Measurements from ENCODE around the gene HMGXB4. TPM values are rescaled to one million over a fixed set of nuclear protein-coding genes. Genes with fewer than 3 reads are reported as not detected.

HMGXB4 gene
- polyA plus RNA-seq, 2 of the 4 experiments (the other 2 are of a cell fraction), result 12.9 to 29.5 TPM

DNA sequence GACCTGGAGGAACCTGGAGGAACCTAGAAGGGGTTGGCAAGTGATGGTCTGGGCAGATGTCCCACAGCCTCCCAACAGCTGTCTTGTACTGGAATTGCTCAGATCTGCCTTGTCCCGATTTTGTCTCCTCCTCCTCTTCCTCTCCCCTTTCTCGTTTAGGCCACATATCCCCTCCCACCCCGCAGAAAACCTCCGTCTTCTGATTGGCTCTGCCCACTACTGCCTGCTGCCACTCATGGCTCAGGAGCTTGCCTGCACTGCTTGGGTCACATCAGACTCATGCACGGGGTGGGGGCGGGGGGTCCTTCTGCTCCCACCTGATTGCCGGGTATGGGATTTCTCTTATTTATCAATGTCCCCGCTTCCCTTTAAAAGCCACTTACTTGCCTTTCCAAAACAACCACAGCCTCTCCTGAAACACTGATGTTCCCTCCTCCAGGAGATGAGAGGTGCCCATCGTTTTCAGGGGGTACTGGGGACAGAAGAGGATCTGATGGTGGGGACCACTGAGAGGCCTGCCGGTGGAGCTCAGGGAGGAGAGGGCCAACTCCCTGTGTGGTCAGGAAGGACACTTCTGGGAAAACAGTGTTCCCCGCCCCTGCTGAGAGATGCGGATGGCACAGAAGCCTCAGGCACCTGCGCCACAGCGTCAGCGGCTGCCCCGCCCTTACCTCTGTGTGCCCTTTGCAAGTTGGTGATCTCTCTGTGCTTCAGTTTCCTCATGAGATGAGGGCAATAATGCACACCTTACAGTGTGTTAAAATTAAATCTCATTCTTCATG is 57.1 kb downstream of the HMGXB4 start:
- no peak for ATAC-seq
- no peak for FAIRE-seq
- H3K4me3 ChIP-seq, result no peak overlapping the region
- H3K4me1 ChIP-seq, result peaks cover 37% of the 10 kb centered on the region
- DNase-seq (ENCODE audit: low read depth in 1 of 2, low spot score in 1 of 2), result no peak
- no peak overlapping the region; the same call in 2 of the 3 replicates for H3K4me2 ChIP-seq
- 79% methylated on average over 15 of the region's 16 CpGs for WGBS (ENCODE audit: missing lambda C conversion rate)
- H3K27ac ChIP-seq, result peak overlapping the region in 1 of 2 experiments; percentile 78; a peak in 4 of 6 replicates
- TF ChIP-seq HOXA7 (CRISPR knock-in tag; IDR thresholded peaks at IDR 0.05), result no peak
- no peak for TF ChIP-seq MAZ (IDR thresholded peaks at IDR 0.05; ENCODE audit: borderline replicate concordance, low read depth, low read length)
- TF ChIP-seq BHLHE40 (IDR thresholded peaks at IDR 0.05; ENCODE audit: low read depth, low read length), result no peak
- no peak for TF ChIP-seq EHMT2 (IDR thresholded peaks at IDR 0.05; ENCODE audit: low read depth)
- TF ChIP-seq RNF2 (IDR thresholded peaks at IDR 0.05; ENCODE audit: borderline replicate concordance, low read depth), result no peak
- TF ChIP-seq, protein P1, sequence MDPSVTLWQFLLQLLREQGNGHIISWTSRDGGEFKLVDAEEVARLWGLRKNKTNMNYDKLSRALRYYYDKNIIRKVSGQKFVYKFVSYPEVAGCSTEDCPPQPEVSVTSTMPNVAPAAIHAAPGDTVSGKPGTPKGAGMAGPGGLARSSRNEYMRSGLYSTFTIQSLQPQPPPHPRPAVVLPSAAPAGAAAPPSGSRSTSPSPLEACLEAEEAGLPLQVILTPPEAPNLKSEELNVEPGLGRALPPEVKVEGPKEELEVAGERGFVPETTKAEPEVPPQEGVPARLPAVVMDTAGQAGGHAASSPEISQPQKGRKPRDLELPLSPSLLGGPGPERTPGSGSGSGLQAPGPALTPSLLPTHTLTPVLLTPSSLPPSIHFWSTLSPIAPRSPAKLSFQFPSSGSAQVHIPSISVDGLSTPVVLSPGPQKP (IDR thresholded peaks at IDR 0.05; ENCODE audit: low read depth, low read length), result no peak
- no peak for TF ChIP-seq FOXS1 (CRISPR knock-in tag; IDR thresholded peaks at IDR 0.05)
- TF ChIP-seq GATA3 (IDR thresholded peaks at IDR 0.05; ENCODE audit: borderline replicate concordance), result no peak
- no peak for TF ChIP-seq JUN (IDR thresholded peaks at IDR 0.05)
- TF ChIP-seq RAD21 (conservative IDR thresholded peaks at IDR 0.05 in 1 of 2, IDR thresholded peaks at IDR 0.05 in 1 of 2), result no peak
- TF ChIP-seq CHD4 (IDR thresholded peaks at IDR 0.05; ENCODE audit: borderline replicate concordance), result no peak
- no peak for TF ChIP-seq PHF8 (IDR thresholded peaks at IDR 0.05; ENCODE audit: borderline replicate concordance, low read depth)
- no peaks in the 10 kb centered on the region for H3K9me3 ChIP-seq
- CTCF ChIA-PET, result no interaction called here
- POLR2A ChIA-PET, result no interaction called here

DNA sequence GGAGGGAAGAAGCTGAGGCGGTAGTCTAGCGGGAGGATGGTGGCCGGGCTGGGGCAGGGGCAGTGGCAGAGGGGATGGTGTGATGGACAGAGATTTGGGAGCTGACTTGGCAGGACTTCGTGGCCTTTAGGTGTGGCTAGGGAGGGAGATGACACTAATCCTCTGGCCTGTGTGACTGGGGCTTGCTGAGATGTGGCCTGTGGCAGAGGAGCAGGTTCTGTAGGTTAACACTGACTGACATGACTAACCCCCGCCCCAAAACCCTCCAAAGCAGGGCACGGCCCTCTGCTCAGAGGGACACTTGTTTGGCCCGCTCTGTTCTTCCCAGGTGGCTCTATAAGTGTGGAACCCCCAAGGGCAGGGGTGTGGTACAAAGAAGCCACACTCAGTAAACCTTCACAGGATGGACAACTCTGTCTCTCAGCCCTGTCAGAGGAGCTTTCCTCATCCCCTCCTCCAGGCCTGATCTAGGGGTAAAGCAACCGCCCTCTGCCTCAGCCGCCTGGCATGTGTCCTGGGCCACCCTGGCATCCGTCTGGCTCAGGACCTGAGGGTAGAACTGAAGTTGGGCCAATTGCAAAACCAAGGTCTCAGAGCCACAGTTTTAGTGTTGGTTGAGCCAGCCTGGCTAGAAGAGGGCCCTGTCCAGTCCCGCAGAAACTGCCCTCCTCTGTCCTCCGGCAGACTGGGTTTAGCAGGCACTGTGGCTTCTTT is 58.0 kb downstream of the HMGXB4 start:
- peaks cover 37% of the 10 kb centered on the region for H3K4me1 ChIP-seq
- no peak for FAIRE-seq

More for the DNA sequence above, 58.0 kb downstream of the HMGXB4 start:
- Histone ChIP-seq H3K4me2 (no peak overlapping the region), H3K4me3 (no peak overlapping the region), H3K9me3 (no peaks in the 10 kb centered on the region), H3K27ac (peak overlapping the region in 1 of 2 experiments; percentile 35; a peak in 1 of 6 replicates)
- ATAC-seq, result no peak
- TF ChIP-seq FOSL2 (IDR thresholded peaks at IDR 0.05) (no peak), FOSL2 (CRISPR knock-in tag; IDR thresholded peaks at IDR 0.05) (no peak), CBX8 (IDR thresholded peaks at IDR 0.05) (no peak), FOSB (CRISPR knock-in tag; IDR thresholded peaks at IDR 0.05) (no peak), KDM1A (IDR thresholded peaks at IDR 0.05; ENCODE audit: low read depth) (no peak), EHMT2 (IDR thresholded peaks at IDR 0.05; ENCODE audit: low read depth) (no peak), EP300 (IDR thresholded peaks at IDR 0.05) (no peak), HDAC2 (IDR thresholded peaks at IDR 0.05) (no peak), POLR2AphosphoS2 (conservative IDR thresholded peaks at IDR 0.05; ENCODE audit: low read length) (no peak), RAD21 (conservative IDR thresholded peaks at IDR 0.05 in 1 of 2, IDR thresholded peaks at IDR 0.05 in 1 of 2) (no peak), MAFK (IDR thresholded peaks at IDR 0.05; ENCODE audit: partially characterized antibody) (no peak), GATA3 (IDR thresholded peaks at IDR 0.05; ENCODE audit: borderline replicate concordance) (no peak), JUN (IDR thresholded peaks at IDR 0.05) (no peak), EHF (CRISPR knock-in tag; IDR thresholded peaks at IDR 0.05) (no peak), CHD2 (IDR thresholded peaks at IDR 0.05; ENCODE audit: low read length, partially characterized antibody) (no peak), CEBPB (IDR thresholded peaks at IDR 0.05) (no peak)
- TF ChIP-seq, protein P2, sequence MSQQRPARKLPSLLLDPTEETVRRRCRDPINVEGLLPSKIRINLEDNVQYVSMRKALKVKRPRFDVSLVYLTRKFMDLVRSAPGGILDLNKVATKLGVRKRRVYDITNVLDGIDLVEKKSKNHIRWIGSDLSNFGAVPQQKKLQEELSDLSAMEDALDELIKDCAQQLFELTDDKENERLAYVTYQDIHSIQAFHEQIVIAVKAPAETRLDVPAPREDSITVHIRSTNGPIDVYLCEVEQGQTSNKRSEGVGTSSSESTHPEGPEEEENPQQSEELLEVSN (IDR thresholded peaks at IDR 0.05; ENCODE audit: borderline replicate concordance, low read depth), result no peak
- CTCF ChIA-PET, result no interaction called here
- no peak for DNase-seq (ENCODE audit: low read depth in 1 of 2, low spot score in 1 of 2)
- POLR2A ChIA-PET, result no interaction called here
- WGBS (ENCODE audit: missing lambda C conversion rate), result 83% methylated on average over 5 of the region's 12 CpGs

All from A549 (cell line).